Measurements from ENCODE around the gene RAP1GDS1.
"Not testable (repeated sequence)": the region's sequence is repeated elsewhere in the genome, so short reads cannot be mapped to it uniquely, and the experiment has no call there.

The RAP1GDS1 gene

DNA sequence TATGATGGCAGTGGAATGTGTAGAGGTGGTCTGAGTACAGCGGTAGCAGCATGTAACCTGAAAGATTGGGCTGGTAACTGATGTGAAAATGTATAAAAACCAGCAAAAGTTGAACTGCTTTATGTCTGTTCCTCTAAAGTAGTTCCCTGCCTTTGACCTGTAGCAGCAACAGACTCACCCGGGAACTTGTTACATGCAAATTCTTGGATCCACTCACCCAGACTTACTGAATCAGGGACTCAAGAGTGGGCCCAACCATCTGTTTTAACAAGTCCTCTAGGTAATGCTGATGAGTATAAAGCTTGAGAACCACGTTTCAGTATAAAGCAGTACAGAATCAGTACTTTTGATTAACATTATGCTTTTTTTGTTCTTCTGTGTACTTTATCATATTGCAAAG is 84.7 kb downstream of the RAP1GDS1 start:
- in situ Hi-C loops (cut with MboI; ENCODE audit: low sequenced_read_pairs), result no loop called here

DNA sequence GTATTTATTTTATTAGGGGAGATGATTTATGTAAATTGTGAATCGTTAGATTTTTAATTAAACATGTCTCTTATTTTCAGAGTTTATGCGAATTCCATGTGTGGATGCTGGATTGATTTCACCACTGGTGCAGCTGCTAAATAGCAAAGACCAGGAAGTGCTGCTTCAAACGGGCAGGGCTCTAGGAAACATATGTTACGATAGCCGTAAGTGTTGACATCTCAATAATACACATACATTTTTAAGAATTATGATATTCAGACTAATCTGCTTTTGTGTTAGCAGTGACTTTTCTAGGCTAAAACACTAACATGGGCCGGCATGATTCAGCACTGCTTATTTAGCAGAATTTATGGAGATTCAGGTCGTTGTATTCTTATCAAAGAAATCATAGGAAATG is 91.2 kb downstream of the RAP1GDS1 start:
- in situ Hi-C loops (cut with MboI; ENCODE audit: low sequenced_read_pairs), result no loop called here

DNA sequence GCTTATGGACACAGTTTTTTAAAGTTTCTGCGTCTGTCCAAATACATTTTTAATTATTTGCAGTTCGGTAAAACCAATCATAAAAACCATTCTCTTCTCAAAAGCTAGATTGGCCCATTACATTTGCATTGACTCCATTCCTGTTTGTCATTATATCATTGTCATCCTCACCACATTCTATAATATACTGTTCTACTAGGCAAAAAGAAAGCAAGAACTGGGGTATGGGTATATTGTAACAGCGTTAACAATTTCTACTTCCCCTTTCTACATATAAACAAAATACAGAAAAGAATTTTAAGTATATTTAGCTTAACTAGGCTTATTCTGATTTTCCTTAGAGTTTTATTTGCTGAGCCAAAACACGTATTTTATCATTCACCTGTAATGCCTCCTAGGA is 91.8 kb downstream of the RAP1GDS1 start:
- in situ Hi-C loops (cut with MboI; ENCODE audit: low sequenced_read_pairs), result no loop called here

DNA sequence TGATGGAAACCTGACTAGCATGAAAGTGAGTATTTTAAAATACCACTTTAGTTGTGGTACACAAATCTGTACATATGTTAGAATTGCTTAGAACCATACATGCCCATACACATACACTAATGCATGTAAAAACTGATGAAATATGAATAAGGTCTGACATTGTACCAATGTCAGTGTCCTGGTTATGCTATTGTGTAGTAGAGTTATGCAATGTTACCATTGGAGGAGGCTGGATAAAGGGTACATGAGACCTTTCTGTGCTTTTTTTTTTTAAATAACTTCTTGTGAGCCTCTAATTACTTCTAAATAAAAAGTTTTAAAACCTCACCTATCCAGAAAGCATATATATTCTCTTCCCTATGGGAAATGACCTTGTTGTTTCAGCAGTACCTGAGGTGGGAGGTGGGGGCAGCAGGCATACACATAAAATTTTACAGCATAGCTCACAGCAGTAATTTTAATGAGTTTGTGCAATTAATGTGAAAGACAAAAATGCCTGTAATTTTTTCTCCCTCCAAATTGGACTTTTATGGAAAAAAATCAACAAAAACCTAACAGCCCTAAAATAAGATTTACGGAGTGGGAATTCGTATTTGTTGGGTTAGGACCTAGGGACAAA is 97.6 kb downstream of the RAP1GDS1 start:
- in situ Hi-C loops (cut with MboI; ENCODE audit: low sequenced_read_pairs), result no loop called here

DNA sequence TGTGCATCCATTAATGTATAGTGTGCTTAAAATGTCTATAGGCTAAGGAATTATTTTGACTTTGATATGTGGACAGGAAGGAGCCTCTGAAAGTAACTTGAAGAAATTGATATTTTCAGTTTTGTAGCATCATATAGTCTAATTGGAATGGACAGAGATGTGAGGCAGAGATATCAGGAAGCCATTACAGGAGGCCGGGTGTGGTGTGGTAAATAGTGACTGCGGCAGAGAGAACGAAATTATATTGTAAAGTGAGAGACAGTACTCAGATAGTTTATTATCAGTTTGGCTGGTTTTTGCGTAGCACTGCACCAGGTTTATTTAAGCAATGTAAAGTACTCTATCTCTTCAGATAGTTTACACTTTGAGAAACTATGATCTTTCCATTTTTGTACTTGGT is 98.5 kb downstream of the RAP1GDS1 start:
- in situ Hi-C loops (cut with MboI; ENCODE audit: low sequenced_read_pairs), result no loop called here

DNA sequence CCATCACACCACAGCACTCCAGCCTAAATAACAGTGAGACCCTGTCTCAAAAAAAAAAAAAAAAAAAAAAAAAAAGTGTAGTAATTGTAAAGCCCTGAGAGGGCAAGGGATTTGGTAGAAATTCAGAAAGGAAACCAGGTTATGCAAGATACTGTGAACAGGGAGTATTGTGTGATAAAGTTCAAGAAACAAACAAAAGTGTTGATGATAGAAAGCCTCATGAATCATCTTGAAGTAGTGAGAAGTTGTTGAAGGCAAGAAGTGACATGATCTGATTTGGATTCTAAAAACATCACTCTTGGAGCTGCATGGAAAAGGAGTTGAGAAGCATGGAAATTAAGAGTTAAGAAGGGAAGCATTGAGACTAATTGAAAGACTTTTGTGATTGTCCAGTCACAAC is 102.2 kb downstream of the RAP1GDS1 start:
- in situ Hi-C loops (cut with MboI; ENCODE audit: low sequenced_read_pairs), result no loop called here

DNA sequence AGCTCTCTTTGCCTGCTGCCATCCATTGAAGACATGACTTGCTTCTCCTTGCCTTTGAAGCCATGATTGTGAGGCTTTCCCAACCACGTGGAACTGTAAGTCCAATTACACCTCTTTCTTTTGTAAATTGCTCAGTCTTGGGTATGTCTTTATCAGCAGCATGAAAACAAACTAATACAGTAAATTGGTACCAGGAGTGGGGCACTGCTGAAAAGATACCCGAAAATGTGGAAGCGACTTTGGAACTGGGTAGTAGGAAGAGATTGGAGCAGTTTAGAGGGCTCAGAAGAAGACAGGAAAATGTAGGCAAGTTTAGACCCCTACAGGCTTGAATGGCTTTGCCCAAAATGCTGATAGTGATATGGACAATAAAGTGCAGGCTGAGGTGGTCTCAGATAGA is 105.1 kb downstream of the RAP1GDS1 start:
- in situ Hi-C loops (cut with MboI; ENCODE audit: low sequenced_read_pairs), result not testable (repeated sequence)

DNA sequence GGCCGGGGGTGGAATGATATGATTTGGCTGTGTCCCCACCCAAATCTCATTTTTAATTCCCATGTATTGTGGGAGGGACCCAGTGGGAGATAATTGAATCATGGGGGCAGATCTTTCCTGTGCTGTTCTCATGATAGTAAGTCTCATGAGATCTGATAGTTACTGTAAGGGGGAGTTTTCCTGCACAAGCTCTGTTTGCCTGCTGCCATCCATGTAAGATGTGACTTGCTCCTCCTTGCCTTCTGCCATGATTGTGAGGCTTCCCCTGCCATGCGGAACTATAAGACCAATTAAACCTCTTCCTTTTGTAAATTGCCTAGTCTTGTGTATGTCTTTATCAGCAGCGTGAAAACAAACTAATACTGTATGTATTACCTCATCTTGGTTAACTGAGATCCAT is 106.8 kb downstream of the RAP1GDS1 start:
- in situ Hi-C loops (cut with MboI; ENCODE audit: low sequenced_read_pairs), result not testable (repeated sequence)

DNA sequence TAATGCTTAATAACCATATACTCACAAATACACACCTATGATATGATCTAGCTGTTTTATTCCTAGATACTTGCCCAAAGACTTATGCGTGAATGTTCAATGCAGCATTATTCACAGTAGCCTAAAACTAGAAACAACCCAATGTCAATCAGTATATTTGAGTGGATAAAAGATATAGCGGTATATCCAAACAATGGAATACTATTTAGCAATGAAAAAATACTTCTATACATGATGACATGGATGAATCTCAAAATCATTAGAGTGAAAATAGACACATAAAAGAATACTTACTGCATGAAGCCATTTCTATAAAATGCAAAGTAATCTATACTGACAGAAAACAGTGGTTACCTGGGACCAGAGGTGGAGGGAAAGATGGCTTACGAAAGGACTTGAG is 108.1 kb downstream of the RAP1GDS1 start:
- in situ Hi-C loops (cut with MboI; ENCODE audit: low sequenced_read_pairs), result no loop called here

DNA sequence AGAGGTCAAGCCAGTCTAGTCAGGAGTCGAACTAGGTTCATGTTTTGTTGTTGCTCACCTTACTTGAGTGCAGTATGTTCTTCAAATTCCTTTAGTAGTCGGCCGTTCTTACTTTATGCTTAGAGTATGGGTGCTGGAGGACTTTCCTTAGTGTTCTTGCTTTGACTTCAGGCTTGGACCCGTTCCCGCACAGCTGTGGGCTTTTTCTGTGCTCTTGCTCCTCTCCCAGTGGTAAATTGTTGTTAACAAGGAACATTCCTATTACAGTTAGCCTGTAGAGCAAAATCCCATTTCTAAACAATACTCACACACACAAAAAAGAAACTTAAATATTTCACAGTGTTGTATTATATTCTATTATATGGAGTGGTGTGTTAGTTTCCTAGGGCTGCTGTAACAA is 113.5 kb downstream of the RAP1GDS1 start:
- in situ Hi-C loops (cut with MboI; ENCODE audit: low sequenced_read_pairs), result no loop called here

DNA sequence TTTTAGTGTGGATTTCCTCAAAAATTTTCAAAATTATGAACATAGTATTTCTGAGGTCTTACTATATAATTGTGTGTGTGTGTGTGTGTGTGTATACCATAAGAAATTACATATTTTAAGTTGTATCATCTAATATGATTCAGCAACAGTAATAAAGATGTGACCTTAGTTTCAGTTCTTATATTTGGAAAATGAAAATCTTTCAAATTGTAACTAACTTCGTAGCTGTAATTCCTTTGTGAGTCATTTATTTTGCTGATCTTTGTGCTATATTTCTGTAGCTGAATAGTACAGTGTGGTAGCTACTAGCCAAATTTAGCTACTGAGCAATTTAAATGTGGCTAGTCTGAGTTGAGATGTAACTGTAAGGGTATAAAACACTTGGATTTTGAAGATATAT is 116.4 kb downstream of the RAP1GDS1 start:
- in situ Hi-C loops (cut with MboI; ENCODE audit: low sequenced_read_pairs), result no loop called here

DNA sequence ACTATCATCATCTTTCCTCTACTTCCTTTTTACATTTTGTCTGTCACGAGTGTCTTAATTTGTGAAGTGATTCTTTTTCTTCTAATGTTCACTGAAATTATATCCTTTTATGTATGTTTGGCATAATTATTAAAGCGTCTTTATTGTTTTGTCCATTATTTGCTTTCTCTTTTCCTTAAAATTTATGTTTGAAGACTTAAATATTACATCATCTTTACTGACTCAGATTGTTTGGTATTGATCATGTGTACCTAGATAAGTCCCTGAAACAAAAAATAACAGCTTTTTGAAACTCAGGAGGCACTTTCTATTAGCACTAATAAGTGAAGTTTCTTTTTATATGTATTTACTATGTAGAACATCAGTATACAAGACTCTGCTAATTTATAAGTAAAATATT is 120.1 kb downstream of the RAP1GDS1 start:
- in situ Hi-C loops (cut with MboI; ENCODE audit: low sequenced_read_pairs), result no loop called here

DNA sequence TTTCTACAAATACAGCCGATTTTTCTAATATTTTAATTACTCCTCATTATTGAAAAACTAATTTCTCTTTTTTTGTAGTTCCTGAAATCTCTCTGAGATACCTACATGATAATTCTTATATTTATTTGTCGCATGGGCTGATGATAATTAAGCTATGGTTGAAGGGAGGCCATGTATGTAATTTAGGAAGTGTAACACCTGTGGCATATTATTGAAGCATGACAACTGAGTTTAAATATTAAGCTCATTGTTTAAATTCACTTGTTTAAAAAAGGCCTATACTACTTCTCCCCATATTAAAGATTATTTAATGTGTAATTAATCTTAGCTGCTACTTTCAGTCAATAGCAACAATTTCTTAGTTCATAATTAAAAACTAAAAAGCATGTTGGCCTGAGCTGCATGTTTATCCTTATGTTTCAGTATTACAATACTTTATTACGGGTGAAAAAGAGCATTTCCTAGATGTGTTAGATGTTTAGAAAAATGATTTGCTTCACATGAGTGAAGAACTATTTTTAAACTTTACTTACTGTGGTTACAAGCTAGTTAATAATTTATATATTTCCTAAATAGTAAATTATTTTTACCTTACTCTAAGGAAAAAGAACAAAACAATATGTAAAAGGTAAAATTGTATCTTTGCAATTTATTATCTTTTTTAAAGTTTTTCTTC is 122.4 kb downstream of the RAP1GDS1 start:
- in situ Hi-C loops (cut with MboI; ENCODE audit: low sequenced_read_pairs), result no loop called here

DNA sequence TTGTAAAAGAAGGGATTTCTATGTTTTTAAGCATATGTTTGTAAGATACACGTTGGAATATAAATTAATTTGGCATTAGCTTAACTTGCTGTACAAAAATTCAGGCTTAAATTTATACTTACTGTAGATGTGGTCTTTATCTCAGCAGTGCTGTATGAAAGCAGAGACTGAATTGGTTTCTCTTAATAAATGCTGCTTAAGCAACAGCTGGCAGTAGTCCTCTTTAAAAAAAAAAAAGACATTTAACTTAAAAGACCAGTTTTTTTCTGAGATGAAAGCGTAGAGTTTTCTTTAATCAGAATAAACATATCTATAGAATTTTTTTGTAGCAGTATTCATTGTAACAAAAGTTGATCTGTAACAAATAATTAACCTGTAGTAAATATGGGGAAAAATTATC is 124.6 kb downstream of the RAP1GDS1 start:
- in situ Hi-C loops (cut with MboI; ENCODE audit: low sequenced_read_pairs), result no loop called here

DNA sequence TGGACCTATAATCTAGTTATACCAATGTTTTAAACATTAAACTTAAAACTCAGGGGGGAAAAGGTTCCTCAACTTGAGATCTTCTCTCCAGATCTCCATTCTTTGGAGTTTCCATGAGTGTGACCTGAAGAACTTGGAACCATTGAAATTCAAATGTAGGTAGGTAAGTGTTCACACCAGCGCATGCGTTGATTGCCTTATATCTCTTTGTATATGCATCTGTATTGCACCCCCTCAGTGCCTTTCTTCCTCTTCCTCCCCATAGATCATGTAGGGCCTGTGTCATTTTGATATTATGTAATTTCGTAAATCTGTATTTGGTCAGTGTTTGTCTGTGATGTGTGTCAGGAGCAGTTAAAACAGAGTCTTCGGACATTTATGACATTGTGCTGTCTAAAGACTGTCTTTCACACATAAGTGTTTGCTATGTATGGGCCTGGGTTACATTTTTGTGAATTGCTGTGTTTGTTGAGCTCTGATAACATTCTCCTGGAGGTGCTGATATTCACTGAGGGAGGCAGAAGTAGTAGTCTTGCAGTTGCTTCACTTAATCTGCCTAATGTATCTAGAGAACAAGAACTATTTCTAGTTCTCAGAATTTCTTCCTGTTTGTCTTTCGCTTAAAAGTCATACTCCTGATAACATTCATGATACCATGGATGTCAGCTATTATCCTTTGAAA is 126.3 kb downstream of the RAP1GDS1 start:
- in situ Hi-C loops (cut with MboI; ENCODE audit: low sequenced_read_pairs), result no loop called here

DNA sequence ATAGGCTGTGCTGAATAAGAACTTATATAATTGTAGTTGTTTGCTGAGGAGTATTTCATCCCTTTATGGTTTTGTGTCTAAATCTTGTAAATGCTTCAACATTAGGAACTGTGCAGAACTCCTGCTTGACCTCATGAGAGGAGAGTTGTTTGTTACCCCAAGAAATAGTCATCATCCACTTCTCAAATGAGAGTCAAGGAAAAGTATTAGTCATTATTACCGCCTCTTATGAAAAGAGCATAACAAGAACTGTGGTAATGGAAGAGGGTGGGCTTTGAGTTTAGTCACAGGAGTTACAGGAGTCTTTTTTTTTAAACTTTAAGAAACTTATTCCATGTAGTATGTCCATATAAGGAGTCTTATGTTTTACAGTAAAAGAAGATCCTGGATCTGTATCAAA is 132.9 kb downstream of the RAP1GDS1 start:
- in situ Hi-C loops (cut with MboI; ENCODE audit: low sequenced_read_pairs), result no loop called here

DNA sequence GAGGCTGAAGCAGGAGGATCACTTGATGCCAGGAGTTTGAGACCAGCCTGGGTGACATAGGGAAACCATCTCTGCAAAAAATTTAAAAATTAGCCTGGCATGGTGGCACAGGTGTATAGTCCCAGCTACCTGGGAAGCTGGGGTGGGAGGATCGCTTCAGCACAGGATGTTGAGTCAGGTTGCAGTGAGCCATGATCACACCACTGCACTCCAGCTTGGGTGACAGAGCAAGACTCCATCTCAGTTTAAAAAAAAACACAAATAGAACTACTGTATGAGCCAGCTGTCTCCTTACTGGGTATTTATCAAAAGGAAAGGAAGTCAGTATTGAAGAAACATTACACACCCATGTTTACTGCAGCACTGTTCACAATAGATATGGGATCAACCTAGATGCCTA is 138.7 kb downstream of the RAP1GDS1 start:
- in situ Hi-C loops (cut with MboI; ENCODE audit: low sequenced_read_pairs), result no loop called here

DNA sequence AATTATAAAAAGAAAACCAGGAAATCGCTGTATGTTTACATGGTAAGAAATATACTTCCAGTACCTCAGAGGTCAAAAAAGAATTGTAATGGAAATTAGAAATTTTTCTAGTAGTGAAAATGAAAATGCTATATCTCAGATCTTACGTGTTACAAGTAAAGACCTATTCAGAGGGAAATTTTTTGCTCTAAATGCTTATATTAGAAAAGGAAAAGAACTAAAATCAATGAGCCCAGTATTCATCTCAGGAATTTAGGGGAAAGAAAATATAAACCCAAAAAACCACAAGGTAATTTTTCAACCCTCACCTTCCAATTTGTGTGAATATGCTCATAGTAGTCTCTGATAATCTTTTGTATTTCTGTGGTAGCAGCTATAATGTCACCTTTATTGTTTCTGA is 145.6 kb downstream of the RAP1GDS1 start:
- in situ Hi-C loops (cut with MboI; ENCODE audit: low sequenced_read_pairs), result no loop called here

DNA sequence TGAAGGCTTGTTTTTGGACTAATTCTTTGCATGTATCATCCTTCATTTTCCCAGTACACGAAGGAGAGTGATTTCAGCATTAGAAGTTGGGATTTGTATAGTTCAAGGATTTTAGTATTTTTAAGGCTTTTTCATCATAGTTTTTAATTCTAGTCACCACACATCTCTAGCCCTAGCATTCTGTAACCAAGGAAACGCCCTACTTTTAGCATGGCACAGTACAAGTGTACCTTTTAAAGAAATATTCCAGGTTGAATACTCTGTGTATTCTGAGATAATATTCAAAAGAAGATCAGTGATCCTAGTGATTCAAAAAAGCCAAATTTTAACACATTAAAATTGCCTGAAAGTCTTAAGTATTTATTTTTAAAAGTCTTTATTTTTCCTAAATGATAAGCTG is 150.5 kb downstream of the RAP1GDS1 start:
- in situ Hi-C loops (cut with MboI; ENCODE audit: low sequenced_read_pairs), result no loop called here

DNA sequence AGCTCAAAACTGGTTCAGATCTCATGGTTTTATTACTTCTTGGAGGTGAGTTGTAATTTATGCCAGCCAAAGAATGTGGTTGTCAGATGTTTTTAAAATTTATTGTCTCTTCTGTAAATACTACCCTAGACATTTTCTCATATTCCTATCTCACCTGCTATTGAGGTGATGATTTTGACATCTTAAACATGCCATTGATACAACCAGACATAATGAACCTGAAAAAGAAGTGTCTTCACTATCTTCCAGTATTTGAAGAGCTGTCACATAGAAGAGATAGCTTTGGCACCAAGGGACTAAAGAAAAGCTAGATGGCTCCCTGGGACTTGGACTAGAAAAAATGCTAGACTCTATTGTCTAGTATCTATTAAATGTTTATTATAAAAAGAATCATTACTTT is 155.7 kb downstream of the RAP1GDS1 start:
- in situ Hi-C loops (cut with MboI; ENCODE audit: low sequenced_read_pairs), result no loop called here

DNA sequence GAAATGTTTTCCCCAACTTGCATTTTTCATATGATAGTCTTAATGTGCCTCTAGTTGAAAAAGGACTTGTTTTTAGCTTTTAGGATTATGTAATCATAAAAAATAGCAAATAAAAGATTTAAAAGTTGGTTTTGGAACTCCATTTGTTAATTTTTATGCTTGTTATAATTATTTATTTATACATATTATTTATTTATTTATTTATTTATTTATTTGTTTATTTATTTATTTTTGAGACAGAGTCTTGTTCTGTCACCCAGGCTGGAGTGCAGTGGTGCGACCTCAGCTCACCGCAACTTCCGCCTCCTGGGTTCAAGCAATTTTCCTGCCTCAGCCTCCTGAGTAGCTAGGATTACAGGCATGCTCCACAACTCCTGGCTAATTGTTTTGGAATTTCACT is 159.0 kb downstream of the RAP1GDS1 start:
- in situ Hi-C loops (cut with MboI; ENCODE audit: low sequenced_read_pairs), result not testable (repeated sequence)

DNA sequence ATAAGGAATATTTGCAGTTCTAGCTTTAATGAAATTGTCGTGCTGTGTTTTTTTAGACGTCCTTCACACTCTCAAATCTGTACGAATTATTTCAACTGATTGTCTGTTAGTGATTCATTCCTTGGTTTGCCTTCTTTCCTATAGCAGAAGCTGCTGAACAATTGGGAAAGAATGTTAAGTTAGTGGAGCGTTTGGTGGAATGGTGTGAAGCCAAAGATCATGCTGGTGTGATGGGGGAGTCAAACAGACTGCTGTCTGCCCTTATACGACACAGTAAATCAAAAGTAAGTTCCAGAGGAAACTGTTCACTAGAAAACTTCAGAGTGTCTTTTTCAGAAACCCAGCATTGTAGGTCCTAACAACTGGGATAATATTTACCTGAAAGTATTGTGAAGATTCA is 159.9 kb downstream of the RAP1GDS1 start:
- in situ Hi-C loops (cut with MboI; ENCODE audit: low sequenced_read_pairs), result no loop called here
